SW 1271 (cell line): Measurements from ENCODE around the gene LRRK1.

Experiments
- DNase-seq, 2 experiments: peaks; one replicate each; lab custom pipeline; 2025; lab: John Stamatoyannopoulos, UW

The LRRK1 gene

DNA sequence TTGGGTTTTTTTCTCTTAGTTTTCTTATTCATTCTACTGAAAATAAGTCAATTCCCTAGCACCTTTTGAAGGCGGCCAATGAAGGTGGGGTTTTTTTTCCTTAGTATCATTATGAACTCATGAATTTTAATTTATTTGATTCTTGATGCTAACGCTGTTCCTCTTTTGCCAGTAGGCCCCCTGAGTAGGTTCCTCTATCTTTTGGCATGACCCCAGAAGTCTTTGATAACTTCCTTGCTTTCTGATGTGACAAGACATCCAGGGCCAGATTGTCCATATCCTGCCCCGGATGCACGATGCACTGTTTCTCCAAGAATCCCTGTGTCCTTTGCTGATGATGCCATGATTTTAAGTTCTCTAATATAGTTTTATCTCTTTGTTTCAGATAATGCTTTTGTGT is 20.6 kb downstream of the LRRK1 start:
- no peak for DNase-seq

DNA sequence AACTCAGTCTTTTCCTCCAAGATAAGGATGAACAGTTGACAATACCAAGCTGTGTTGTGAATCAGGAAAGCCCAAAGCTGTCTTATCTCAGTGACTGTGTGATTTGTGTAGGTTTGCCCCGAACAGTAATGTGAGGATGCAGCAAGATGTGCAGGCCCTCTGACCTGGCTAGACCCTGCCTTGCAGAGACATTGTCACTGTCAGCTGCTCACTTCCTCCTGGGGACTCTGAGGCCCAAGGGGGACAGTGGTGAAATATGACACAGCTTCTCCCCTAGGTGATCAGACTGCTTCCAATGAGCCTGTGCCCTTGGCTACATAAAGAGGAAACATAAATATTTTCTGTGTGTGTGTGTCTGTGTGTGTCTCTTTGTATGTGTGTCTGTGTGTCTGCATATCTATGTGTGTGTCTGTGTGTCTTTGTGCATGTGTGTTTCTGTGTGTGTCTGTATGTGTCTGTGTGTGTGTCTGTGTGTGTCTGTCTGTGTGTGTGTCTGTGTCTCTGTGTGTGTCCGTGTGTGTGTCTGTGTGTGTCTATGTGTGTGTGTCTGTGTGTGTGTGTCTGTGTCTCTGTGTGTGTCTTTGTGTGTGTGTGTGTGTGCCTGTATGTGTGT is 21.7 kb downstream of the LRRK1 start:
- no peak for DNase-seq

DNA sequence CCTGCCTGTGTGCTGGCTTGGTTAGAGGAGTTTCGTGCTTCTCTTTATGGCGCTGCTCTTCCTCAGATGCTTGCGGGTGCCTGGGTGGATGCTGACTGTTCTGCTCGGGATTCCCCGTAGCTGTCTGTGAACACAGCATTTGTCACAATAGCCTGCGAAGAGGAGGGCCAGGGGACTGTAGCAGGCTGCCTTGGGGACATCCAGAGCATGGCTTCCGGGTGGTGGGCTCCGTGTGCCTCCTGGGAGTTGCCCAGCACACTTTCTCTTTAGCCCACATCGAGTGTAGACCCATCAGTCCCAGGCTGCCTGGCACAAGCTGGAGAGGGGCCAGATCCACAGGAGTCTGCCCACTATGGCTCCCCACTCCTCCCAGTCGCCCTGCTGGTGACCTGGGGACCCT is 22.4 kb downstream of the LRRK1 start:
- no peak for DNase-seq

DNA sequence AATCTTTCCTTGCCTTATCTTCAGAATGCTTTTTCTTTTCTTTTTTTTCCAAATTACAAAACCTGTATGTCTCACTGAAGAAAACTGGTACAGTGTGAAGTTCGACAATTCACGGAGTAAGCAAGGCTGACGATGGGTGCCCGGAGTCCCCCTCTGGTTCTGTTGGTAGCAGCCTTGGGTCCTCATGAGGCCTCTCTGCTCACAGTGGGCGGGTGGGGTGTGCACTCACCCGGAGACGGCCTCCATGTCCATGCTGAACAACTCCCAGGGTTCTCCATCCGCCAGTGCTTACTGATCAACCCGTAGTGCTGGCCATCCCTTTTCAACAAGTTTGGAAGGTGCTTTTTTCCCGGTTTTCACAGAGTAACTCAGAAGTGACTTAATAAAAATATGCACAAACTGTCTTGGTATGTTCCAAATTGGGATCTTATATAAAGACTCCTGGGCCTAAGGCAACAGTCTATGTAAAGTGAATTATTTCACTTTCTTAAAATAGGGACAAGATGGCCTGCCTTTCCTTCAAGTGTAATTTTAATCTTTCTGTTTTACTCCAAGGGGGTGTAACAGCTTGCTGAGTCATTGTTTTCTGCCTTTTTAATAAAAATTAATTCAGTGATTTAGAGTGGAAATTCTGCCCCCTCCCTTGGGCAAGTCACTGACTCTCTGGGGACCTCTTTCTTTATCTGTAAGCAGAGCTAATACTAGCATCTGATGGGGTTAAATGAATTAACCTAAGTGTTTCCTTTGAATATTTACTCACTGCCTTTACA is 23.7 kb downstream of the LRRK1 start:
- DNase-seq, result no peak

DNA sequence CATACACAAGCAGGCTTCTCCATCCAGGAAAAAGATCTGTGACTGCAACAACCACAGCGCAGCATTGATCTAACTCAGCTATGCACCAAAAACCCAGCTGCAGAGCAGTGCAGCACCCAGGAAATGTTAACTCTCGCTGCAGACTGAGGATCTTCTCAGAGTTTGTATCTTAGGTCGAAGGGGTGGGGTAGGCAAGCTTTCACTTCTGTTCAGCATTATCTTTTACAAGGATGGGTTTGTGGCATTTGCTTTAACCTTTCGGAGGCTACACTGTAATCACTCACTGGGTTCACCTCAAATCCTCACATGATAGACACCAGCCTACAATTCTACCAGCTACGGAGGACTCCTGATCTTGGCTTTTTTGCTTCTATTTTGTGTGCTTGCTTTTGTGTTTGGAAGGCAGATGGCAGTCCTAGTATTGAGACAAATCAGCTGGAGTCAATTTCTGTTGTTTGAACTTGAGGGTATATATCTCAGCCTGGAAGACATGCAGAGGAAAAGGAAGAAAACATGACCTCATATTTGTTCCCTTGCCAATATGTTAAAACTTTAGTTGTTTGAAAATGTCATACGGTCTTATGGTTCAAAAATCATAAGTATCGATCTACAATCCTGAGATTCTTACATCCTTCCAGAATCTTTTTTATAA is 25.2 kb downstream of the LRRK1 start:
- no peak for DNase-seq

DNA sequence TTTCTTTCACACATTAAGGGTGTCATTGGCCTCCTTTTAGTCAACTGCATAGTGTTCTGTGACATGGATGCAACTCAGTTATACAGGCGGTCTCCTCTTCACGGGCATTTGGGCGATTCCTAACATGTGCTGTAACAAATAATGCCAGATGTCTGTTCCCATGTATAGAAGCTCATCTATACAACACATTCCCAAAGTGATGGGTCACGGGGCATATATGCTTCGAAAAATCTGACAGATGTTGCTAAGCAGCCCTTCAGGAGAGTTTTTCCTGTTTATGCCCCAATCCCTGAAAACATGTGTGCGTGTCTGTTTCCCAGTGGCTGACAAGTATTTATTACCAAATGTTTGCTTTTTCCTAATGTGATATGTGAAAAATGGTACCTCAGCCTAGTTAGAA is 25.8 kb downstream of the LRRK1 start:
- no peak for DNase-seq

GRCh38 chr15:100947760-100948429 is 28.7 kb downstream of the LRRK1 start:
- no peak for DNase-seq

DNA sequence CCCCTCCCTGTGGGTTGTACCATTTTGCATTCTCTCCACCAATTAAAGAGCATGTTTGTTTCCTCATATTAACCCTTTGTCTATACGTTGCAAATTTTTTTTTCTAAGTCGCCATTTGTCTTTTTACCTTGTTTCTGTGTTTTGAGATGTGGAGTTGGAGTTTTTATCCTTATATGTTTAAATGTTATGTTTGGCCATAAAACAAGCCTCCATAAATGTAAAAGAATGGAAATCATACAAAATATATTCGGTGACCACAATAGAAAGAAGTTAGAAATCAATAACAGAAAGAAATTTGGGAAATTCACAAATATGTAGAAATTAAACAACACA is 29.2 kb downstream of the LRRK1 start:
- no peak for DNase-seq

DNA sequence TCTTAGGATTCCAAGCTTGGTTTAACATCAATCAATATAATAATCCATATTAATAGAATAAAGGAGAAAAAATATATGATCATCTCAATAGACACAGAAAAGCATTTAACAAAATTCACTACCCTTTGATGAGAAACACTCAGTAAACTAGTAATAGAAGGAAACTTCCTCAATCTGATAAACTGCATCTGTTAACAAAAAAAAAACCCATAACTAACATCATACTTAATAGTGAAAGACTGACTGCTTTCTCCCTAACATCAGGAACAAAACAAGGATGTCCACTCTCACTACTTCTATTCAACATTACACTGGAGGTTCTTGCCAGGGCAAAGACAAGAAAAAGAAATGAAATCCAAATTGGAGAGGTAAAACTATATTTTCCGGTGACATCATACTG is 30.5 kb downstream of the LRRK1 start:
- no peak for DNase-seq

- DNase-seq, result no peak
These were observed 32.8 kb downstream of the LRRK1 start for GRCh38 chr15:100951965-100952364.

DNA sequence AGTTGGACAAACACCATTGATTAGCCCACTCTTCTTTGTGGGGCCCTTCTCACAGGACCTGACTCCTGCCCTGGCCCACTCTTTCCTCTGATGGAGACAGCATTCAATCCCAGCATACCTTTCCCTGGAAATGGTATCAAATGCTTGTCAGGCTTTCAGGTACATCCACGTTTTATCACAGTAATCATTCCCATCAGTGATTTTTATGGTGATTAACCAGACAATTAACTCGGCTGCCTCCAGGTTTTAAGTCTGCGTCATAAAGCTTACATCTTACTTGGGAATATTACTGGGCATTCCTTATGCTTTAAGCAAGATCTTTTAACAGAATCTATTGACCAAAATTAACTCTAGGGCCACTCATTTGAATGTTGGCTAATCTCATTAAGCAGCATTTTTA is 33.4 kb downstream of the LRRK1 start:
- no peak for DNase-seq

DNA sequence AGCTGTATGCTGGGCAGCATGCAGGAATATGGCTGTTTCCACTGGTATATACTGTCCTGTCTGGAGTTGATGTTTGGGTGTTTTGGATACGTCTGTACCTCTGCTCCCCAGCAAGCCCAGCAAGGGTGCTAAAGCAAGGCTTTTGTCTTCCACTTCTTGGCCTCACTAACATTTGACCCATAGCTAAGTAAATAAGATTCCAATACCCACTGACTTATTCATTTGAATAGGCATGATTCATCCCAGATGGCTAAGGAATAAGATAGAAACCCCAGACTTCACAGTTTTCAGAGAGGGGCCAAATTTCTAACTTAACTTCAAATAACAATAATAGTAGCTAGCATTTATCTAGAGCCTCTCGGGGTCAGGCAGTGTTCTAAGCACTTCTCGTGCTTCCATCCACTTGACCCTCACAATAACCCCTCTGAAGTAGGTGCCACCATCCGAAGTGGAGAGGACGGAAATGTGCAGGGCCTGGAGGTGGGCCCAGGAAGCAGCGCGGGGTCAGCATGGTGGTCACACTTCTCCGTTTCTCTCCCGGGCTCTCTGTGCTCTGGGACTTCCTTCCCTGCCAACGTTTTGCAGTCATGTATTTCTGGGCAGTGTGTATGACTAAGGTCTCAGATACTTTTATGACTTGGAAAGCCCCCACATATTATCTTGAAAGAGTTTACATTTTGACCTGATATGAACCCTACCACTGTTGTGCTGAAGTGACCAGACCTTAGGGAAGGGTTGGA is 39.3 kb downstream of the LRRK1 start:
- DNase-seq, result no peak

GRCh38 chr15:100959066-100960050 is 40.2 kb downstream of the LRRK1 start:
- no peak for DNase-seq

DNA sequence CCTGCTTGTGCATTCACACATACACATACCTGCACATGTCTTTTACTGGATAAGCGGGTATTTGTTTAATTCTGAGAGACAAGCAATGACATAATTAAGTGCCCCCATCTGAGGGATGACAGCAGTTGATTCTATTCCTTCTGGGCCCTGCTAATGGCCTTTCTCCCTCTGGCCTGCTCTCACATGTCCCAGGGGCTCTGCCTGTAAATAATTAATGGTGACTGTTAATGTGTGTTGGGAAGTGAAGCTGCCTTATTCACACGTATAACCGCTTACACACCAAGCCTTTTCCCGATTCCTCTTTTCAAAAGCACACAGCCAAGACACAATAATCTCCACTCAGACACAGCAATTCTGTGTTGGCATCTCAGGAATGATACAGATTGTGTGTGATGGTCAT is 47.8 kb downstream of the LRRK1 start:
- DNase-seq, result no peak

DNA sequence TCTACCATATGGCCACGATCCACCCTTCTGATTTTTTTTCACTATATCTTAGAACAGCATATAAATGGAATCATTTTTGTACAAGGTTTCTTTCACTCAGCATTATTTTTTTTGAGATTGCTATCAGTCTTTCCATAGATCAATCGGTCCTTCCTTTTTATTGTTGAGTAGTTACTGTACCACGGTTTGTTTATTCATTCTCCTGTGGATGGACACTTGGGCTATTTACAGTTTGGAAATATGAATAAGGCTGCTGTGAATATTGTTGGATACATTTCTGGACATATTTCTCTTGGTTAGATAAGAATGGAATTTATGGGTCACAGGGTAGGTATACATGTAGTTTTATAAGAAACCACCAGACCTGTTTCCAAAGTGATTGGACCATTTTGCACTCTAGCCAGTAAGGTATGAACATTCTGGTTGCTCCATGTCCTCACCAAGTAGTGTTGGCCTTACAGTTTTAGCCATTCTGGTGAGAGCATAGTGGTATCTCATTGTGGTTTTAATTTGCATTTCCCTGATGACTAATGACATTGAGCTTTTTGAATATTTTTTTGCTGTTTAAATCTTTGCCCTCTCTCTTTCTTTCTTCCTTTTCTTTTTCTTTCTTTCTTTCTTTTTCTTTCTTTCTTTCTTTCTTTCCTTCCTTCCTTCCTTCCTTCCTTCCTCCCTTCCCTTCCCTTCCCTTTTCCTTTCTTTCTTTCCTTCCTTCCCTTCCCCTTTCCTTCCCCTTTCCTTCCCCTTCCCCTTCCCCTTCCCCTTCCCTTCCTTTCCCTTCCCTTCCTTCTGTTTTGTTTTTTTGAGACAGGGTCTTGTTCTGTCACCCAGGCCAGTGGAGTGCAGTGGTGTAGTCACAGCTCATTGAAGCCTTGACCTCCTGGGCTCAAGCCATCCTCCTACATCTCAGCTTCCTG is 49.2 kb downstream of the LRRK1 start:
- DNase-seq, result no peak

- no peak for DNase-seq
These were observed 53.8 kb downstream of the LRRK1 start for GRCh38 chr15:100972975-100973350.

DNA sequence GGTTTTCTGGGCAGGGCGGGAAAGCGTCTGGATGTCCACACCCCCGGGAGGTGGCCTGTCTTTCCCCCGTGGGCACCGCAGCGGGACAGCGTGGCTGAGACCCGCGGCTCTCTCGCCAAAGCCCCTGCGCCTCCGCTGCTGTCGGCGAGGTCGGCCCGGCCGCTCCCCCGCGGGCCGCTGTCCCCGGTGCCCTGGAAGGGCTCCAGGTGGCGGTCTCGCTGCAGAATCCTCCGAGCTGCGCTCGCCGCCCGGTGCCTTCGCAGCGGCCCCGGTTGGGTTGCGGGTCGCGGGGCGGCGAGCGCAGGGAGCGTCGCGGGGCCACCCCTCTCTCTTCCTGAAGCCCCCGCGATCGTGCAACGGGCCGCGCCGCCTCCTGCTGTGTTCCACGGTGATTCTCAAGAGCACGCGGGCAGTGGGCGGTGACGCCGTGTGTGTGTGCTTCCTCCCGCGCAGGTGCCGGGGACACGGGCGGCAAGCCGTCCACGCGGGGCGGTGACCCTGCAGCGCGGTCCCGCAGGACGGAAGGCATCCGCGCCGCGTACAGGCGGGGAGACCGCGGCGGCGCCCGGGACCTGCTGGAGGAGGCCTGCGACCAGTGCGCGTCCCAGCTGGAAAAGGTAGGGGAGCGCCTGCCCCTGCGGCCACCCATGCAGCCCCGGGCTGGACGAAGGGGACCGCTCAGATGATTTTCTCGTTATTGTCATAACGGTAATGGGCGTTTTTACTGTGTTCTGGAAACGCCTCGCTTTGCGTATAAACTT is 54.4 kb downstream of the LRRK1 start:
- no peak for DNase-seq

DNA sequence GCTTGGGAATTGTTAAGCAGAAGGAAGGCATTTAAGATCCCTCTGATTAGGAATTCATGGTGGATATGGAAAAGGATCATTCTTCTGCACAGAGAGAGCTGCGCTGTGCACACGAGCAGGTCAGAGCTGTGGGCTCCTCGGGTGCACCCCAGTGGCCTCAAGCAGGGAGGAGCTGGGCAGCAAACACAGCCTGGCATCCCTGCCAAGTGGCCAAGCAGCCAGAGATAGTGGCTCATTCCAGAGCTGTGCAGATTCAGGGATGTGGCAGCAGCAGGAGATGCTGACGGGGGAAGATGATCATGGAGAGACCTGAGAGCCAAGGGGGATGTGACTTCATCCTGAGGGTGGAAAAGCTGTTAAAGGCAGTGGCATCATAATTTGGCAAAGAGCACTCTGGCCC is 55.9 kb downstream of the LRRK1 start:
- no peak for DNase-seq

GRCh38 chr15:100980410-100981046 is 61.4 kb downstream of the LRRK1 start:
- DNase-seq, result no peak
